ENCODE measurements around the gene MYH14.

DNA sequence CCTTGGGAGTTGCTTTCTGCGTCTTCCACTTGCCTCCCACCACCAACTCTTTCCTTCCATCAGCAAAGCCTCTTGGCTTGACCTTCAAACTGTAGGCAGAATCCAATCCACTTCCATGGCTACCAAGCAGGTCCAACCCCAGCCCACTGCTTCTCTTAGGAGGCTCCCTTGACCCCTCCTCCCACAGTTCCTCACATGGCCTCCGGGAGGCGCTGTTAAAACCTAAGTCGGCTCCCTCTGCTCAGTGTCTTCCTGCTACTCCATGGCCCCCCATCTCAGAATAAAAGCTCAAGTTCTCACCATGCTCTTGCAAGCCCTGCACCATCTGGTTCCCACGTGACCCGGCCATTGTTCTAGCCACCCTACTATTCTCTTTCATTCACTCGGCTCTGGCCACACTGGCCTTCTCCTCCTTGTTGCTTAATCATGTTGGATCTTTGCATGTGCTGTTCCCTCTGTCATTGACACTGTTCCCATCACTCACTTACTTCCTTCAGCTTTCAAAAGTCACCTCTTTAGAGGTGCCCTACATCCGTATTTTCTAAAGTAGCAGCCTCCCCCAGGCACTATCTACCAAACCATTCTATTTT, 47.8 kb upstream of the MYH14 start:
- TF ChIP-seq, protein P1, sequence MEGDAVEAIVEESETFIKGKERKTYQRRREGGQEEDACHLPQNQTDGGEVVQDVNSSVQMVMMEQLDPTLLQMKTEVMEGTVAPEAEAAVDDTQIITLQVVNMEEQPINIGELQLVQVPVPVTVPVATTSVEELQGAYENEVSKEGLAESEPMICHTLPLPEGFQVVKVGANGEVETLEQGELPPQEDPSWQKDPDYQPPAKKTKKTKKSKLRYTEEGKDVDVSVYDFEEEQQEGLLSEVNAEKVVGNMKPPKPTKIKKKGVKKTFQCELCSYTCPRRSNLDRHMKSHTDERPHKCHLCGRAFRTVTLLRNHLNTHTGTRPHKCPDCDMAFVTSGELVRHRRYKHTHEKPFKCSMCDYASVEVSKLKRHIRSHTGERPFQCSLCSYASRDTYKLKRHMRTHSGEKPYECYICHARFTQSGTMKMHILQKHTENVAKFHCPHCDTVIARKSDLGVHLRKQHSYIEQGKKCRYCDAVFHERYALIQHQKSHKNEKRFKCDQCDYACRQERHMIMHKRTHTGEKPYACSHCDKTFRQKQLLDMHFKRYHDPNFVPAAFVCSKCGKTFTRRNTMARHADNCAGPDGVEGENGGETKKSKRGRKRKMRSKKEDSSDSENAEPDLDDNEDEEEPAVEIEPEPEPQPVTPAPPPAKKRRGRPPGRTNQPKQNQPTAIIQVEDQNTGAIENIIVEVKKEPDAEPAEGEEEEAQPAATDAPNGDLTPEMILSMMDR (IDR thresholded peaks at IDR 0.05) = no peak
- no peak for TF ChIP-seq POLR2A (IDR thresholded peaks at IDR 0.05)
